Osteoblast (primary cell): Measurements from ENCODE around the gene LIPC. TPM values are rescaled to one million over a fixed set of nuclear protein-coding genes. Genes with fewer than 3 reads are reported as not detected.
A peak's percentile ranks its signal among the peaks of the same experiment; 100 is the strongest.

ENCODE experiments used
- DNase-seq: peaks from one replicate; pipeline ENCODE4 v3.0.0; 2011; ENCODE audit warnings: low spot score, mixed read lengths; ENCODE audit not compliant: insufficient read length; ENCODE audit errors: missing footprints
- H2AFZ ChIP-seq: 2 replicates; pipeline ENCODE4 v1.6.0; 2011; ENCODE audit warnings: mild to moderate bottlenecking, low read length
- H3K27ac ChIP-seq: 2 replicates; pipeline ENCODE4 v1.5.1; 2011; ENCODE audit warnings: mild to moderate bottlenecking, low read depth, low read length, moderate library complexity
- H3K27me3 ChIP-seq: 2 replicates; pipeline ENCODE4 v1.6.0; 2012; ENCODE audit warnings: mild to moderate bottlenecking, control low read depth, inconsistent platforms, low read length, moderate library complexity; ENCODE audit not compliant: insufficient read depth
- H3K36me3 ChIP-seq: 2 replicates; pipeline ENCODE4 v1.5.1; 2011; ENCODE audit warnings: mild to moderate bottlenecking, low read length, control low read depth, moderate library complexity; ENCODE audit not compliant: insufficient read depth
- H3K4me1 ChIP-seq: 2 replicates; pipeline ENCODE4 v1.5.1; 2011; ENCODE audit warnings: mild to moderate bottlenecking, low read length, control low read depth, moderate library complexity; ENCODE audit not compliant: insufficient read depth
- H3K4me2 ChIP-seq: 2 replicates; pipeline ENCODE4 v1.6.0; 2011; ENCODE audit warnings: mild to moderate bottlenecking, low read length; ENCODE audit not compliant: insufficient read depth
- H3K4me3 ChIP-seq: fragments of 200-600 bp; sonication (generic); 3 replicates; pipeline ENCODE4 v1.5.1; 2012; ENCODE audit warnings: mild to moderate bottlenecking, low read length, inconsistent platforms; ENCODE audit not compliant: insufficient read depth
- H3K79me2 ChIP-seq: 2 replicates; pipeline ENCODE4 v1.6.0; 2012; ENCODE audit warnings: mild to moderate bottlenecking, low read length, control low read depth, inconsistent platforms; ENCODE audit not compliant: insufficient read depth
- H3K9me3 ChIP-seq: 2 replicates; pipeline ENCODE4 v1.5.1; 2011; ENCODE audit warnings: low read depth, low read length, control low read depth
- H4K20me1 ChIP-seq: 2 replicates; pipeline ENCODE4 v1.6.0; 2012; ENCODE audit warnings: mild to moderate bottlenecking, low read length, control low read depth; ENCODE audit not compliant: insufficient read depth
- CTCF ChIP-seq: IDR thresholded peaks from 2 replicates; pipeline ENCODE4 v1.5.1; 2011; ENCODE audit warnings: mild to moderate bottlenecking, low read depth, low read length, moderate library complexity; ENCODE audit errors: extremely low read depth
- total RNA-seq: library from RNA; depleted of rRNA; stranded (reverse); fragments of >200 nt; gene quantifications from 2 replicates; pipeline ENCODE4 v1.2.3, GENCODE V29; 2012

Gene LIPC
- total RNA-seq, 1 donor, result 1.1 TPM

GRCh38 chr15:58427987-58428386 lies 3.8 kb upstream of the LIPC start:
- no peaks in the 10 kb centered on the region for H3K4me1 ChIP-seq
- DNase-seq, result no peak

GRCh38 chr15:58430224-58430787 lies 1.5 kb upstream of the LIPC start:
- H3K79me2 ChIP-seq, result no peaks in the 10 kb centered on the region
- no peaks in the 10 kb centered on the region for H3K9me3 ChIP-seq
- H3K27ac ChIP-seq, result no peak overlapping the region
- no peak for TF ChIP-seq CTCF
- H3K27me3 ChIP-seq, result peaks cover 4% of the 10 kb centered on the region
- H3K4me1 ChIP-seq, result no peaks in the 10 kb centered on the region
- H3K4me2 ChIP-seq, result no peak overlapping the region
- DNase-seq, result no peak
- H3K4me3 ChIP-seq, result no peak overlapping the region
- no peaks in the 10 kb centered on the region for H4K20me1 ChIP-seq
- H3K36me3 ChIP-seq, result no peaks in the 10 kb centered on the region
- H2AFZ ChIP-seq, result no peak overlapping the region

More at GRCh38 chr15:58427987-58428386, 3.8 kb upstream of the LIPC start:
- Histone ChIP-seq H3K27me3 (peaks cover 4% of the 10 kb centered on the region), H3K9me3 (no peaks in the 10 kb centered on the region), H3K79me2 (no peaks in the 10 kb centered on the region), H2AFZ (no peak overlapping the region), H3K27ac (no peak overlapping the region), H3K36me3 (no peaks in the 10 kb centered on the region), H3K4me3 (no peak overlapping the region), H4K20me1 (no peaks in the 10 kb centered on the region), H3K4me2 (no peak overlapping the region)
- TF ChIP-seq CTCF, result no peak

GRCh38 chr15:58432401-58432800 lies 610 bp downstream of the LIPC start:
- no peaks in the 10 kb centered on the region for H3K79me2 ChIP-seq
- no peaks in the 10 kb centered on the region for H4K20me1 ChIP-seq
- no peaks in the 10 kb centered on the region for H3K36me3 ChIP-seq
- H2AFZ ChIP-seq, result no peak overlapping the region
- H3K4me2 ChIP-seq, result no peak overlapping the region
- no peak overlapping the region for H3K4me3 ChIP-seq
- H3K9me3 ChIP-seq, result no peaks in the 10 kb centered on the region
- no peak for TF ChIP-seq CTCF
- no peaks in the 10 kb centered on the region for H3K4me1 ChIP-seq
- H3K27me3 ChIP-seq, result peaks cover 4% of the 10 kb centered on the region
- DNase-seq, result no peak
- H3K27ac ChIP-seq, result no peak overlapping the region

DNA sequence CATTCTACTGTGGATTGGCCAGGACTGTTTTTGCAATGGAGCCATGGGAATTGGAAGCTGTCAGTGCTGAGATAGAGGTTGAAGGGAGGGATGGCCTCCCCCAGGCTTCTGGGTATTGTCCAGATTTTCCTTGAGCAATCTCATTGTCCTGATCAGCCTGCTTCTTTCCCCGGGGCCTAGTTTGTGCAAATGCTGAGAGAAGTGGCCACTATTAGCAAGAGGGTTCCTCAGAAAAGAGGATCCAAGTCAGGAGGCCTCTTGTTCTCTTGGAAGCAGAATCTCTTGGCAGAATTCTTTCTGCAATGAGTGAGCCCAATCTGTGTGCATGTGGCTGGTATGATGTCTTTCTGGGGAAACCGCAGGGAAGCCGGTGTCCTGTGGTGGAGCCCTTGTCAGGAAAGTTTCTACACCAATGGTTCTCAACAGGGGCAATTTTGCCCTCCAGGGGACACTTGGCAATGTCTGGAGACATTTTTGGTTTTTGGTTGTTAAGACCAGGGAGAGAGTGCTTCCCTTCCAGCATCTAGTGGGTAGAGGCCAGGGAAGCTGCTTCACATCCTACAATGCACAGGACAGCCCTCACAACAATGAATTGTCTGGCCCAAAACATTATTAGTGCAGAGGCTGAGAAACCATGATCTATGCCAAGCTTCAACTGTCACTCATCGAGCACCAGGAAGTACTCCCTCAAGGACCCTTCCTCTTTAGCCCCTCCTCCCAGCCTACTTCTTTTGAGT lies 2.0 kb downstream of the LIPC start:
- DNase-seq, result no peak
- no peaks in the 10 kb centered on the region for H3K79me2 ChIP-seq
- H3K4me2 ChIP-seq, result no peak overlapping the region
- H3K9me3 ChIP-seq, result no peaks in the 10 kb centered on the region
- H2AFZ ChIP-seq, result peak overlapping the region; percentile 32
- H3K27me3 ChIP-seq, result peaks cover 4% of the 10 kb centered on the region
- no peaks in the 10 kb centered on the region for H3K4me1 ChIP-seq
- H4K20me1 ChIP-seq, result no peaks in the 10 kb centered on the region
- no peak for TF ChIP-seq CTCF
- no peak overlapping the region for H3K4me3 ChIP-seq
- no peak overlapping the region for H3K27ac ChIP-seq
- H3K36me3 ChIP-seq, result no peaks in the 10 kb centered on the region
